Kidney tubule cell (primary cell): ENCODE results near the gene UBIAD1.
"Not testable (repeated sequence)": the region's sequence is repeated elsewhere in the genome, so short reads cannot be mapped to it uniquely, and the experiment has no call there.

Experiments used
- DNase-seq: peaks from one replicate; pipeline ENCODE4 v3.0.0-alpha.2; 2018; ENCODE audit warnings: low spot score

UBIAD1 gene

DNA sequence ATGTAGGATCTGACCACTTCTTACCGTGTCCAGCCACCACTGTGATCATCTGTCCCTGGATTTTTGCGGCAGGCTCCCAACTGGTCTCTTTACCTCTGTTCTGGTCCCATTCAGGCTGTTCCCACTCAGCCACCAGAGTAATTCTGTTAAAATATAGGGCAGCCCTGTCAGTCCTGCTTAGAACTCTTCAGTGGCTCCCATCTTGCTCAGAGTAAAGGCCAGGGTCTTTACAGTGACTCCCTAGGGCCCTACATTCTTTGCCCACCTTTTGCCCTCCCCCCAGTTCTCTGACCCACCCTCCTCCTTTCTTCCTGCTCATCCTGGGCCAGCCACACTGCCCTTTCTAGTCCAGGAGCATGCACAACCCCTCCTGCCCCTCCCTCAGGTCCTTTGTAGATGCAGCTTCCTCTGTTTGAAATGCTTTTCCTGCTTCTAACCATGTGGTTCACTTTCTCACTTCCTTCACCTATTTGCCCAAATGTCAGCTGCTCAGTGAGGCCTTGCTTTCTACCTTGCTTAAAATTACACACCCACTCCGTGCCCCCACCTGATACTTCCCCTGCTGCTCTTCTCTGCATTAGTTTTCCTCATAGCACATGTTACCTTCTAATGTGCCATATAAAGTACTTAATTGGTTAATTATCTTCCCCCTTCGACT is 7.8 kb downstream of the UBIAD1 start:
- no peak for DNase-seq

DNA sequence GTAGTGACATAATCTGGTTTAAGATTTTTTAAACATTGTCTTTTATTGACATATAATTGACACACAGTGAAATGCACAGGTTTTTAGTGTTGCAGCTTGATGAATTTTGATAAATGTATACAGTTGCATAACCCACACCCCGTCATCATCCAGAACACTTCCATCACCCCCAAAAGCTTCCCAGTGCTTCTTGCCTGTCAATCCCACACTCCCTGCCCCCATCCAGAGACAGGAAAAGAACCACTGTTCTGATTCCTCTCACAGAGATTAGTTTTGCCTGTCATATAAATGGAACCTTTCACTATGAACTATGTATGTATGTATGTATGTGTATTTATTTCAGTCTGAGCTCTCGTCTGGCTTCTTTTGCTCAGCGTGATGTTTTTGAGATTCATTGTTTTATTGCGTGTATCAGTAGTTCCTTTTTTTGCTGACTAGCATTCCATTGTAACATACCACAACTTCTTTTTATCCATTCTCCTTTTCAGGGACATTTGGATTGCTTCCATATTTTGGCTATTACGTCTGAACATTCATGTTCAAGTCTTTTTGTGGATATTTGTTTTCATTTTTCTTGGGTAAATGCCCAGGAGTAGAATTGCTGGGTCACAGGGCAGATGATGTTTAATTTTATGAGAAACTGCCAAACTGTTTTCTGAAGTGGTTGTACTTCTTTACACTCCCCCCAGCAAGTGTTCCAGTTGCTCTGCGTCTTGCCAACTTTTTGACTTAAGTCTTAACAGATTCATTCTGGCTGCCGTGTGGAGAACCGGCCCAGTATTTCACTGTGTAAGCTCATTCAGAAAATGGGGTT is 8.7 kb downstream of the UBIAD1 start:
- no peak for DNase-seq

DNA sequence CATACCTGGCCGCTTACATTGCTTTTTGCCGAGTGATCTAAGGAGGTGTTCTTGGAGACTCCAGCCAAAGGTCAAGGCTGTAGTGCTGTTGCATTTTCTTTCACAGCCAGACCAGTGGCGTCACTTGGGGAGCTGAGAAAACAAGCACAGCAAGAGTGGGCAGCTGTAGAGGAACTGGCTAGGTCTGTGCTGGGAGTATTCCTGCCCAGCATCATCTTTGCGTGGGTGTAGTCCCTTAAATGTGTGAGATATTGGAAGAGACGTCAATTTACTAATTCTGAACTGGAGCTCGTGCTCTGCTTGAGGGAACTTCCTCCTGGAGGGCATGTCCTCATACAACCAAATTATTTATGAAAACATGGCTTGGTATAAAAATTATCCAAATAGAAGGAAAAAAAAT is 10.2 kb downstream of the UBIAD1 start:
- no peak for DNase-seq

DNA sequence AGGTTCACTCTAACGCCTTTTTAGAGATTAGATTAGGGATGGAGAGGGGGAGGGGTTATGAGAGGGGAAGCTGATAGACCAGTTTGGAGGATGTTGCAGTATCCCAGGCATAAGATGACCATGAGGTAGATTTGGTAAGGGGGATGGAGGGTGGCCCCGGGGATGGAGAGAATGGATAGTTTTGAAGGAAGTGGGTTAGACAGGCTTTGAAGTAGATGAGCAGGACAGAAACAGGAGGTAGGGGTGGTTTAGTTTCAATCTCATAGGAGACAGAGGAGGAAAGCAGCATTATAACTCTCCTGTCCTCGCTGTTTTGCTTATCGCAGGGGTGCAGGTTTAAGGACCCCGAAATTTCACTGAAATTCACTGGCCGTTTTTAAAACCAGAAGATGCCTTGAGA is 11.8 kb downstream of the UBIAD1 start:
- DNase-seq = no peak

DNA sequence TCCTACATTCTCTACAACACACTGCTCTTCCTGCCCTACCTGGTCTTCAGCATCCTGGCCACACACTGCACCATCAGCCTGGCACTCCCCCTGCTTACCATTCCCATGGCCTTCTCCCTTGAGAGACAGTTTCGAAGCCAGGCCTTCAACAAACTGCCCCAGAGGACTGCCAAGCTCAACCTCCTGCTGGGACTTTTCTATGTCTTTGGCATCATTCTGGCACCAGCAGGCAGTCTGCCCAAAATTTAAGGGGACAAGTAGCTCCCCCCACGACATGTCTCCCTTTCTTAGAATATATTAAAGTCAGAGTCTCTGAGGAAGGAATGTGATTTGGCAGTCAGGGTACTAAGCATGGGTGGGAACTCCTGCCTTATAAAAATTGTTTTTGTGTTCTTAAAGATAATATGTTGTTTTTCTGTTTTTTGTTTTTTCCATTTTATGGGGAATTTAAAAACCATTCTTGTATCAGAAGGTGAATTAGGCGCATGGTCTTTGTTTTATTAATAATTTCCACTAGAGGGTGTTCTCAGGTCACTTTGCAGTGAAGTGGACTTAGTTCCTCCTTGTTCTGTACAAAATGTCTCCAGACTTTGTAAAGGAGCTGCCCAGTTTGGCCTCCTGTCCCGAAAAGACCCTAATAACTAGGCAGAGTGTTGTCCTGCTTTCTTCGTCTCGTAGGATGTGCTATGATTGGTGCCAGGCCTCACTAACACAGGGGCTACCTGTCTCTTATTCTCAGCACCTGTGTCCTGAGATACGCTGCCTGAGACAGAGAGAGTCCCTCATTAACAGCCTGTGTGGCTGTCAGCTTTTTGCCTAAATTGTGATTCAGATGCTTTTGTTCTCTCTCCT is 13.1 kb downstream of the UBIAD1 start:
- no peak for DNase-seq

DNA sequence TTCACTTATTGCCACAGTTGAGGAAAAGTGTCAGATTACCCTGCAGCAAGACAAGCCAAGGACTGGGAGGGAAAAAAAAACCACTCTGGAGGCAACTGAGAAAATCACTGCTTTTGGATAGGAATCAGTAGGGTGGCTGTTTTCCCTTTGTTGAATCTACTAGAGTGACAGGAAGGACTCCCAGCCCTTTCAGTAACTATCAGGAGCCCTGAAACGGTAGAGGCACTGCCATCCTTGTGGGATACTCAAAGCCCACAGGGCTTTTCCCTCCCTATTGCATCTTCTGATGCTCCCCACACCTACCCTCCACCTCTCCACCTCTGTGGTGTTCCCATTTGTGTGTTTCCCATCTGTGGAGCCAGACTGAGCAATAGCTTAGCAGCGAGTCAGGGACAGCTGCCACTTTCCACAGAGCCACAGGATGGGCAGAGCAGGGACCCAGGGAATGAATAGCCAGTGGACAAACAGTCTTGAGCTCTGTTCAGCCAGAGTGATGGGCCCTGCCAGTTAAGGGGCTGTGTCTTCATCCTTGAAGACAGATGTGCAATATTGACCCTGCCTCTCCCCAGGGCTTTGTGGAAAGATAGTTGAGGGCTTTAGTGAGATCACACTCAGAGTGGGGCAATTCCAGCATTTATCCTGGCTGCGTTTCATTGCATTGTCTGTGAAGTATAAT is 13.9 kb downstream of the UBIAD1 start:
- DNase-seq = peak; percentile 33

DNA sequence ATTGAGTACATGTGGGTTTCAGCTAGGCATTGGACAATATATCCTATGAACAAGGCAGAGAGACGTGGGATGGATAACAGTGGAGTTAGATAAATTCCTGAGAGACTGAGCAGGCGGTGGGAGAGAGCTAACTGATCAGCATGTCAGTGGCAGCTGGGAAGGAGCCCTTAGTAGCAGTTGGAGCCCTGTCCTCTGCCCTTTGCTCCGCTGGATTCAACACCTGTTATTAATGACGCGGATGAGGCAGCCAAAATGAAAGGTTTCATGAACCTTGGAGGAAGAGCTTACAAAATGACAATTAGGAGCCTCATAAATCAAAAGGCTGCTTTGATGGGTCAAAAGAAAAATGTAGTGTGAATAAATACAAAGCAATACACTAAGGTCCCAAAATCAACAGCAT is 16.1 kb downstream of the UBIAD1 start:
- DNase-seq = no peak

DNA sequence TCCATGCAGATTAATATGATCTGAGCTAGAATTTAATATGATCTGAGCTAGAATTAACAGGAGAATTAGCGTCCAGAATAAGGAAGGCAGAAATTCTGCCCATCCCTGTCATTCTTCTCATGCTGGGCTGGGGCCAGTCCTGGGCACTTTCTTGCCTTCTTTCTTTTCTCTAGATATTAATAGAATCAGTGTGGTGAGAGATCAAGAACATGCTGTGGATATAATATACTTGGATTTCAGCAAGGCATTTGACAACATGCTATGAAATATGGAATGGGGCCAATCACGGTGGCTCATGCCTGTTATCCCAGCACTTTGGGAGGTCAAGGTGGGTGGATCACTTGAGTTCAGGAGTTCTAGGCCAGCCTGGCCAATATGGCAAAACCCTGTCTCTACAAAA is 18.1 kb downstream of the UBIAD1 start:
- no peak for DNase-seq

DNA sequence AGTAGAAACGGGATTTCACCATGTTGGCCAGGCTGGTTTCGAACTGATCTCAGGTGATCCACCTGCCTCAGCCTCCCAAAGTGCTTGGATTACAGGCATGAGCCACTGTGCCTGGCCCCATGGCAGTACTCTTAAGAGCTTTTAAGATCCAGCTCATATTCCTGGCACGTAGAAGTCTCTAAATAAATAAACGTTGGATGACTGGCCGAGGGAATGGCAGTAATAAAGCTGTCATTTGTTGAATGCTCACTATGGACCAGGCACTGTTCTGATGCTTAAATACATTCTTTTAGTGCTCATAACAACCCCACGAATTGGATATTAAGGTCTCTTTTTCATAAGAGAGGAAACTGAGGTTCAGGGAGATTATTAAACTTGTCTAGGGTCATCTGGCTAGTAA is 20.9 kb downstream of the UBIAD1 start:
- no peak for DNase-seq

DNA sequence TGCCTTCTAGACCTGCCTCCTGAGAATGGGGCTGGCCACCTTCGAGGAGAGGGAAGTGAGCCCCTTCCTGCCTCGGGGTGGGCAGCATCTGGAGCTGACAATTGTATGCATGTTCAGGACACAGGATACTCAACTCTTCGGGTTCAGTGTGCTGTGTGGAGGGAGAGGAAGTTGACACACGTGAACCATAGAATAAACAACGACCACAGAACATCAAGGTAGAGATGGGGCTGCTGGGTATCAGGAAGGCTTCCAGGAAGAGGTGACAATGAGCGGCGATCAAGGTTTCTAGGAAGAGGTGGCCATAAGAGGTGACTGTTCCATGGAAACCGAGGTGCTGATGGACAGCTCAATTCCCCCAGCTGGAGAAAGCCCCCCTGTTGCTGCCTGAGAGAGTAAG is 22.0 kb downstream of the UBIAD1 start:
- DNase-seq = no peak

DNA sequence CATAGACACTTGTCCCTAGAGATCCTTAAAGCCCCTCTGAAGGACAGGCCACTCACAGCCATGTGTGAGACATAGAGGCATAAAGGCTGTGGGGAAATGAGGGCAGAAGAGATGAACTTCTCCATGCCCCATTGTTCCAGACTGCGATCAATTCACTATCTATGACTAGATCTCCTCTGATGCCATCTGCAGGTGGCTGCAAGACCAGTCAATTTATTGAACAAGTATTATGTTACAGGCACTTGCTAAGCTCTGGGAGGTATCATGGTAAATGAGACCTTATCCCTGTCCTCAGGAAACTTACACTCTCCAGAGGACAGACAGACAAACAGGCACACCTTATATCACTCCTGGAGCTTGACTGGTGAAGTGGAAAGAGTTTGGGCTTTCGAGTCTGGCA is 22.9 kb downstream of the UBIAD1 start:
- no peak for DNase-seq

DNA sequence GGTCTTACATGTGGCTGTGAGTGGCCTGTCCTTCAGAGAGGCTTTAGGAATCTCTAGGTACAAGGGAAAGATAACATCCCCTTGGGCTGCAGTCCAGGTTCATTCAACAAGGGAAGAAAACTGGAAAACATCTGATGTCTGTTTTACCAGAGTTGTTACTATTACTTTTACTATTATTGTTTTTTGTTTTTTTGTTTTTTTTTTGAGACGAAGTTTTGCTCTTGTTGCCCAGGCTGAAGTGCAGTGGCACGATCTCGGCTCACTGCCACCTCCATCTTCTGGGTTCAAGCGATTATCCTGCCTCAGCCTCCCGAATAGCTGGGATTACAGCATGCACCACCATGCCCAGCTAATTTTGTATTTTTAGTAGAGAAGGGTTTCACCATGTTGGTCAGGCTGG is 24.8 kb downstream of the UBIAD1 start:
- DNase-seq = not testable (repeated sequence)

DNA sequence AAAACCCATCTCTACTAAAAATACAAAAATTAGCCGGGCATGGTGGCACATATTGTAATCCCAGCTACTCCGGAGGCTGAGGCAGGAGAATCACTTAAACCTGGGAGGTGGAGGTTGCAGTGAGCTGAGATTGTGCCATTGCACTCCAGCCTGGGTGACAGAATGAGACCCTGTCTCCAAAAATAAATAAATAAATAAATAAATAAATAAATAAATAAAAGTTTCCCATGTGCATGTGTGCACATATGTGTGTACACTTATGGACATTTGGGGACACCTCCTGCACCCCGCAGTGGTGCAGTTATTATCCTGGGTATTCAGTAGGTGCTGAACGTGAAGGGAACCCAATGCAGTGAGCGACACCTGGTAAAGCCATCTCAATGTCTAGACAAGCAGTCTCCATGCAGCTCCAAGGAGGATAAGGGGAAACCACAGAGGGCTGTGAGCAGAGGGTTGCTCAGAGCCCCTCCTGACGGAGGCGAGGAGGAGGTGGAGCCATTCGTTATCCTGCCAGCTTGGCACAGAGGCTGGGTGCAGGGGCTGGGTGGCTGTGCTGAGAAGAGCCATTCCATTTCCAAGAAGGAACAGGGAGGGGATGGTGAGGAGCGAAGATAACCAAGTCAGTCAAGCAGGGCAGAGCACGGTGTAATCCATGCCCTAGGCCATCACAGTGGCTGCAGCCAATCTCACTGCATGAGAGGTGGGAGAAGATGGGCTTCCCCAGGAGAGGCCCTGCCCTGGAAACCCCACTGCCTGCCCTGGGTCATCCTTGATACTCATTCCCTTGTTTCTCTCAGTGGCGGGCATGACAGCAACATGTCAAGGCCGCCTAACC is 25.6 kb downstream of the UBIAD1 start:
- DNase-seq = no peak

DNA sequence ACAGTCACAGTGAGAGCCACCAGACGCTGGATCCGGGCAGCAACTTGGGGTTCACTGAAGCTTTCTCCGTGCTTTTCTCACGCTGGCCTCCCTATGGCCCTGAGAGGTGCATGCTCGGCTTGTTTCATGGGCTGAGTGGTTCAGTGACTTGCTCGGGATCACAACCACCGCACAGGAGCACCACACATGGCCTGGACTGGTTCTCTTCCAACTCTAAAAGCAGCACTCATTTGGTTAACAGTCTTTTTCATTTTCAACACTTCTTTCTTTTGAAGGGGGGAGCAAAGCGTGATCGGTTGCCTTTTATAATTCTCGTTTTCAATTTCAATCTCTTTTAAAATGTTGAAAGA is 26.2 kb downstream of the UBIAD1 start:
- no peak for DNase-seq

DNA sequence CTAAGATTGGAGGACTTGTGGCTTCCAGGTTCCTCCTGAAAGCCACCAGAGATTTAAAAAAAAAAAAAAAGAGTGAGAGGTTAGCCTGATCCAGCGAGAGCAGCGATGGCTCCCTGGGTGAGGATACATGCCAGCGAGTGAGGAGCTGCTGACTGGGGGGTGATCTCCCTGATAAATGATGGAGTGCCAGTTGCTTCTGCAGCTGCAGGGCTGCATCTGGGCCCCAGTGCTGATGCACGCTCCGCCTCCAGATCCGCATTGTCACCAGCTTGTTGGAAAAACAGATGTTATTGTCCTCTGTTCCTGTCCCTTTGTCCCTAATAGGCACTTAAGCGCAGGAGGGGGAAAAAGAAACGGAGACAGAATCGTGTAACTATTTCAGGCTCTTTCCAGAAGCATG is 28.6 kb downstream of the UBIAD1 start:
- DNase-seq = no peak

DNA sequence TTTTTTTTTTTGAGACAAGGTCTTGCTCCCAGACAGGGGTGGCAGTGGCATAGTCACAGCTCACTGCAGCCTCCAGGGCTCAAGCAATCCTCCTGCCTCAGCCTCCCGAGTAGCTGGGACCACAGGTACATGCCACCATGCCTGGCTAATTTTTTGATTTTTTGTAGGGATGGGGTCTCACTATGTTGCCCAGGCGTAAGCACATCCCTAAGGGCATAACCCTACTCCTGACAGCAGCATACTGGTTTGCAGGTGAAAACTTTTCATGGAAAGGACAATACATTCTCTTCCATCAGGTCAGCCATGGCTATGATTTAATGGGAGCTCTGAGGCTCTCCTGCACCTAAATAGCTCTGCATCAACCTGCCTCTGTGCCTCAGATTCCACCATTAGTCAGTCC is 29.4 kb downstream of the UBIAD1 start:
- DNase-seq = no peak

DNA sequence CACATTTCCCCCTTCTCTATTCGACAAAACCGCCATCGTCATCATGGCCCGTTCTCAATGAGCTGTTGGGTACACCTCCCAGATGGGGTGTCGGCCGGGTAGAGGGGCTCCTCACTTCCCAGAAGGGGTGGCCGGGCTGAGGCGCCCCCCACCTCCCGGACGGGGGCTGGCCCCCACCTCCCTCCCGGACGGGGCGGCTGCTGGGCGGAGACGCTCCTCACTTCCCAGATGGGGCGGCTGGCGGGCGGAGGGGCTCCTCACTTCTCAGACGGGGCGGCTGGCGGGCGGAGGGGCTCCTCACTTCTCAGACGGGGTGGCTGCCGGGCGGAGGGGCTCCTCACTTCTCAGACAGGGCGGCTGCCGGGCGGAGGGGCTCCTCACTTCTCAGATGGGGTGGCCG is 32.5 kb downstream of the UBIAD1 start:
- DNase-seq = not testable (repeated sequence)

DNA sequence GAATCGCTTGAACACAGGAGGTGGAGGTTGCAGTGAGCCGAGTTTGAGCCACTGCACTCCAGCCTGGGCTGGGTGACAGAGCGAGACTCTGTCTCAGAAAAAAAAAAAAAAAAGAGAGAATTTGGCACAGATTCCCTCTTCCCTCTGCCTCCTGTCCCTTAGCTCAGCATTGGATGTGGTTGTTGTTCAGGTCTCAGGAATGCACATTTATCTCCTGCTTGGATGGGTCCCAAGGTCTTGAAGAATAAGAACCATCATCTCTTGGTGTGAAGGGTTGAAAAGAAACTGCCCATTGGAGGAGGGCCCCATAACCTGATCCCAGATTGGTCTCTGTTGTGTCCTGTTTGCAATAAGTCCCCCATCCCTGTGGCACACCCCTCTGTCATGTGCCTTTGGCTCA is 34.9 kb downstream of the UBIAD1 start:
- DNase-seq = peak; percentile 19

DNA sequence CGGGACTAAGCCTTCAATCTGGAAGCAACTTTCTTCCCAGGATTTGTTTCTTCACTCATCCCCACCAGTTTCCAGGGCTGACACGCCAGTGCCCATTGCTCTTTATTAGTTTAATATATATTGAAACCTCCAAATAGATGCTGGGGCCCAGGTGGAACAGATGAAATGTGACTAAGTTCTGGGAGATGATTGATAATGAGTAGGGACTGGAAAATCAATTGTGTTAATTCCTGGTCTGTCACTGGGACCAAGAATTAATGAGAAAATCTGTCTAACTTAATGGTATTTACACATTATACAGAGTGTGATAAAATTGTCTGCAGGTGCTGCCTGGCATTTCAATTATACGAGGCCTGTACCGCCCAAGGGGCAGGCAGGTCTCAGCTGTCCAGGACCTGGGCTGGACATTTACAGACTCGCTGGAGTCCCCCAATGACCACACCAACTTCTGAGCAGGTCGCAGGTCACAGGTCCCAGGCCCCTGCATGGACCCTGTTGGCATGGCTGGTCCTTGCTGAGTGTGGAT is 35.8 kb downstream of the UBIAD1 start:
- no peak for DNase-seq

DNA sequence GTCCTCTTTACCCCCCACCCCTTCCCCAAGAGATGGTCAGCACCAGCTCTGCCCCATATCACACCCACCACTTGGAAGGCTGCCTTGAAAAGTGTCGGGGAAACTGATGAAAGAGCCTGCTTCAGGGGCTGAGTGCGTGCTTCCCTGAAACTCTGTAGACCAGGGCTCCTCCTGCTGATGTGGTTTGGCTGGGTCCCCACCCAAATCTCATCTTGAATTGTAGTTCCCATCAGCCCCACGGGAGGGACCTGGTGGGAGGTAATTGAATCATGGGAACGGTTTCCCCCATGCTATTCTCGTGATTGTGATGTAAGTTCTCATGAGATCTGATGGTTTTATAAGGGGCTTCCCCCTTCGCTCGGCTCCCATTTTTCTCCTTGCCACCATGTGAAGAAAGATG is 36.4 kb downstream of the UBIAD1 start:
- DNase-seq = no peak
